ENCODE data around the gene EEF1G.
A peak's percentile ranks its signal among the peaks of the same experiment; 100 is the strongest.

The EEF1G gene

GRCh38 chr11:62536301-62536957 lies 37.3 kb downstream of the EEF1G start:
- peak; percentile 29 for DNase-seq

- no peak for DNase-seq
Measured at GRCh38 chr11:62535802-62536201, 37.9 kb downstream of the EEF1G start.

- no peak for DNase-seq
Measured at GRCh38 chr11:62534779-62535545, 38.7 kb downstream of the EEF1G start.

GRCh38 chr11:62532096-62532495 lies 41.6 kb downstream of the EEF1G start:
- no peak for DNase-seq

- no peak for DNase-seq
Measured at GRCh38 chr11:62516736-62517371, 56.8 kb downstream of the EEF1G start.

- DNase-seq = no peak
Measured at GRCh38 chr11:62514151-62514550, 59.5 kb downstream of the EEF1G start.

GRCh38 chr11:62513626-62514025 lies 60.1 kb downstream of the EEF1G start:
- DNase-seq = no peak

GRCh38 chr11:62512961-62513360 lies 60.7 kb downstream of the EEF1G start:
- DNase-seq = no peak
